Cerebellar nuclear complex (tissue), 1 donor: ENCODE data around the gene PSMD3.

Experiments
- DNase-seq, 2 experiments: peaks; one replicate each; lab custom pipeline; 2025; lab: John Stamatoyannopoulos, UW

Gene PSMD3

DNA sequence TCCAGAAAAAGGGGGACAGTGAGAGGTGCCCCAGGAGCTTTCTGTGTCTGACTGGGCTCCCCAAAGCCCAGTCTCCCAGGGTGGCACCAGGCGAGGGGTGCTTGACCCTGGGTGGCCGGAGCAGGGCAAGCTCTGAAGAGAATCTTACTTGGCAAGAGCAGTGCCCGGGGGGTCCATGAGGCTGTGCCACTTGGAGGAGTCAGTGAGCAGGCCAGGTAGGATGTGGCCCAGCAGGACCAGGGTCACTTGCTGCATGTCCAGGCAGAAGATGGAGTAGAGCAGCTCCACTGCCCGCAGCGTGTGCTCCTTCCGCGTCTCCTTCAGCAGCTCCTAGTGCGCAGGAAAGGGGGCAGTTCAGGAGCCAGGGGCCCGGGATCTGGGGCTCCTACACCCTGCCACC is 41.9 kb downstream of the PSMD3 start:
- no peak for DNase-seq

DNA sequence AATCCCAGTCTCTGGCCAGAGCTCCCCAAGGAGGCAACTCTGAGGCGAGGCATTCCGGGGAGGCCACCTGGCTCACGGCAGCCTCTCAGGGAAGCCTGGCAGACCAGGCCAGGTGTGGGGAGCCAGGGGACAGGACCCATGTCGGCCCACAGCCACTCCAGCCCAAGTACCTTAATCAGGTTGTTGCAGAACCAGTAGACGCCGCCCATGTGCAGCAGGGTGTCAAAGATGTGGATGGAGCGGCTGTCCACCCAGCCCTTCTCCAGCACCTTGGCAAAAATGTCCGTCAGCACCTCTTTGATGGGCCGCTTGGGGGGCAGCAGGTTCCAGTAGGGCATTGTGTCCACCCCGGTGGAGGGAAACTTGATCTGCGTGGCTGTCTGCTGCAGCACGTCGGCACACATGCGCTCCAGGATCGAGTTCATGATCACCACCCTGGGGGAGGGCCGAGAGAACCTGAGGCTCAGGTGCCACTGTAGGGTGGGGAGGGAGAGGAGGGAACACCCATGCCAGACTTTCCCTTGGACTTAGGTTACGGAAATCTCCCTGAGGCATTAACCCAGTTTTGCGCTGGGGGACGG is 42.4 kb downstream of the PSMD3 start:
- DNase-seq: no peak

DNA sequence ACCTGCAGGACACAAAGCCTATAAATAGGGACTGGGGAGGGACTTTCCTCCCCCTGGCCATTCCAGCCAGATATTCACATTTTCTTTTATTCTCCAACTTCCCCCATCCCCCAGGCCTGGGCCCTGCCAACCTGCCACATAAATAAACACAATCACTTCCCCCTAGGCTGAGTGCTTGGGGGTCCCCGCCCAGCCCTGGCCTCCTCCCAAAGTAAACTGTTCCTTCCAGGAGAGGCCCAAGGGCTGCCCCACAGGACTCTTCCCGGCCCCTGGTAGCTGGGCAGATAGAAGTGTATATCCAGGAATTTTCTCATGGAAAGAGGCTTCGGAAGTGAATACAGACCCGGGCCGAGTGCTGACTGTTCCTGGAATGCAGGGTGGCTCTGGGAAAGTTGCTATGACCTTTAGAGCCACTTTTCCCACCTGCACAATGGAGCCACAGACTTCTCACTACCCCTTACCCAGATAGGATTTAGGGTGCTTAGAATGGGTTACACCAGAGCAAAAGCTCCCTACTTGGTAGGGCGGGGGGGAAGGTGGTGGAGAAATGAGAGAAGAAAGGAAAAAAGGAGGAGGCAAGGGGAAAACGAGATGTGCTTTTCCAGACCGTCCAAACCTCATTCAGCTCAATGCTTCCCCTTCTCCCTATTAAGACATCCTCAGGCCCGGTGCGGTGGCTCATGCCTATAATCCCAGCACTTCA is 43.1 kb downstream of the PSMD3 start:
- DNase-seq: no peak

DNA sequence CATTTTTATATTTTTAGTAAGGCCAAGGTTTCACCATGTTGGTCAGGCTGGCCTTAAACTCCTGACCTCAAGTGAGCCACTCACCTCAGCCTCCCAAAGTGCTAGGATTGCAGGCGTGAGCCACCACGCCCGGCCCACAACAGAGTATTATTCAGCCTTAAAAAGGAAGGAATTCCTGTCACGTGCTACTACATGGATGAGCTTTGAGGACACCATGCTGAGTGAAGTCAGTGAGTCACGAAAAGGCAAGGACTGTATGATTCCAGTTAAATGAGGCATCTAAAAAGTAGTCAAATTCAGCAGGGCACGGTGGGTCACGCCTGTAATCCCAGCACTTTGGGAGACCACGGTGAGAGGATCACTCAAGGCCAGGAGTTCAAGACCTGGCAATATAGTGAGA is 44.3 kb downstream of the PSMD3 start:
- DNase-seq: no peak

DNA sequence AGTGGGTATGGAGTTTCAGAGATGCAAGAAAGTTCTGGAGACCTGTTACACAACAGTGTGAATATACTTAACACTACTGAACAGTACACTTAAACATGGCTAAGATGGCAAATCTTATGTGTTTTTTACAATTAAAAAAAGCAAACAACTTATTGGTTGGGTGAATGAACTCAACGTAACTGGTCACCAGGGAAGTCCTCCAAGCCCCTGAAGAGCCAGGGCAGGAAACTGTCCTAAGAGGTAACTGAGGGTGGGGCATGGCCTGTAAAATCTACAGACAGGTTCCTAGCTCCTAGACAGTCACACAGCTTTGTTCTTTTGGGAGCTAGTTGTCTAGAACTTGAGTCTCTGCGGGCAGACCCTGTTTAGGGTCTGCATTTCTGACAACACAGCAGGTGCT is 45.0 kb downstream of the PSMD3 start:
- DNase-seq: no peak

DNA sequence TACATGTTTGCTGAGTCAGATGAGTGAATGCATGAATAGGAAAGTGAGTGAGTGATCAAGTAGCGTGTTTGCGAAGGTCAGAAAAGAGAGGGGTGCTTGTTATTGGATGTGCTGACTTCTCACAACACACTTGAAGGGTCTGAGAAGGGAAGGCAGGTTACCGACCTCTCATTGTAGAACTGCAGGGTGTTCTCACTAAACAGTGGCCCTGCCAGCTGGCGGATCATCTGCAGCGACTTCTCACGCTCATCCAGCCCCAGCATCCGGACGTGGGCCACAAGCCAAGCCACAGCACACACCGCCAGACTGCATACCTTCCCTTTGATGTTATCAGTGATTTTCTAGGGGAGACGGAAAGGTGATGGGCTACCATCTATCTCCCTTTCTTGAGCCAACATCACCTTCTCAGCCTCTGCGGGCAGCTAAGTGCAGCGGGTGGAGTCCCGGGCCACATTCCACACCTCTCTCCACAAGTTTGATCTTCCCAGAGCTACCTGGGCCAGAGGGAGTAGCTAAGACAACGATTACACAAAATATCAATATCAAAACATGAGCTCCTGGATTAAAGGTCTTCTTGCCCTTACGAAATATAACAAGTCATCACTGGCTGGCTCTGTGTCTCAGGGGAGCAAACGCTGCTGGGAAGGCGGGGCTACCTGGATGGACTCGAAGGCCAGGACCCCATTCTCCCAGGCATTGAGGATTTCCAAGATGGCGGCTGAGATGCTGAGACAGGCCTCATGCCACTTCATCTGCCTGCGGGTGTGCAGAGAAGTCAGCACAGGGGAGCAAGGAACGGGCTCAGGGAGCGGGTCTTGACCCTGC is 45.6 kb downstream of the PSMD3 start:
- DNase-seq: no peak

DNA sequence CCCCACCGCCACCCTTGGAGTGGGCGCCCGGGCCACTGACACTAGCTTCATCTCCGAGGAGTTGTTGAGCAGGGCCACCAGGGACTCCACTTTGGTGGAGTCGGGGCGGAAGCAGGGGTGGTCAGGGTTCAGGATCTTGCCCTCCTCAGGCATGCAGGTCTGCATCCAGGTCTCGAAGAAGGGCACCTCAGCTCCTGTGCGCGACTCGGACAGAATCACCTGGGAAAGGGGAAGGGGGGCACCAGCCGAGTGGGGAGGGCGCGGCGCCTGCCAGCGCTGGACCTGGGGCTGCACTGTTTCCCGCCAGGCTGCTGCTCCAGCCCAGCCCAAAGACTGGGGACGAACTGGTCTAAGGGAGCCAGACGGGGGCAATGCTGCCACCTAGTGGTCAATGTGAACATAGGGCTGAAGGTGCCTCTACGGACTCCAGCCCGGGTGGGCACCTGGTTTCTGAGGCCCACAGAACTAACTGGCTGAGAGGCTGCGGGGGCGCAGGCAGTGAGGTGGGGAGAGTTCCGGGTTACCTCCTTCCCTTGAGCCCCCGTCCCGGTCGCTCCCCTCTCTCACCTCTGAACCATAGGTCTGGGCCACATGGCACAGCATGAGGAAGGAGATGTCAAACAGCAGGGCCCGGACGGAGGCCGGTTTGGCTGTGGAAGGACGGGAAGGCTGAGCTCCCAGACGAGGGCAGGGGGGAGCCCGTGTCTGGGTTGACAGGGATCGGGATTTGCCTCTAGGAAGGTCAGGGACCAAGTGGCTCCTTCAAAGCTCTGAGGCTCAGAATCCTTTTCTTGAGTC is 46.4 kb downstream of the PSMD3 start:
- peak; percentile 47 to 57 for DNase-seq

DNA sequence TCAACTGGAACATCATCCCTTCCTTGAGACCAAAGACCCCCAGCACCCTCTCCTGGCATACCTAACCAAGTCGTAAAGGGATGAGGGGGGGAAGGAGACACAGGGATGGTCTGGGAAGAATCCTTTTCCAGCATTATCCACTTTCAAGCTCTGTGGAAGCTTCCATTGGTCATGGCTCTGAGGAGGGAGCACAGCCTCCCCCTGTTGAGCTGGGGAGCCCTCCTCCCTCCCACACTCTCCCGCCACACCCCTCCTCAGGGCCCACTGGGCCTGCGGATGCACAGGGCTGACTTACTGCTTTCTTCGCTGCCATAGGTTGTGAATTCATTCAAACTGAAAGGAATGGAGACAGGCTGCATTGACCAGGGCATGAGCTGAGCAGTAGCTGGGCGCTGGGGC is 47.0 kb downstream of the PSMD3 start:
- DNase-seq: no peak

DNA sequence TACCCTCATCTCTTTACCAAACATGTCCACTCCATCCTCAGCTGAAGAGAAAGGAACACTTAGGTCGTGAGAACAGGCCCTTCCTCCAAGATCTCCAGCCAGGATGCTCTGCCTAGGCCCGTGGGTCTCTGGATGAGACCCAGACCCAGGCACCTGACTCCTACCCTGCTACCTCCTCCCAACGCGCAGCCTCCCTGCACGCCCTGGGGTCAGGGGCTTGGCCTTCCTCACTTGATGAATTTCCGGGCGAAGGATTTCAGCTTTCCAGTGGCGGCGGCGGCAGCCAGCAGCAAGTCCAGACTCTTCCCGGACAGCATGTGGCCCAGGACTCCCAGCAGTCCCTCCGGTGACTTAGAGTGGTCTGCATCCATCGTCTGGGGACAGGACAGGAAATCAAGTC is 48.0 kb downstream of the PSMD3 start:
- DNase-seq: no peak

DNA sequence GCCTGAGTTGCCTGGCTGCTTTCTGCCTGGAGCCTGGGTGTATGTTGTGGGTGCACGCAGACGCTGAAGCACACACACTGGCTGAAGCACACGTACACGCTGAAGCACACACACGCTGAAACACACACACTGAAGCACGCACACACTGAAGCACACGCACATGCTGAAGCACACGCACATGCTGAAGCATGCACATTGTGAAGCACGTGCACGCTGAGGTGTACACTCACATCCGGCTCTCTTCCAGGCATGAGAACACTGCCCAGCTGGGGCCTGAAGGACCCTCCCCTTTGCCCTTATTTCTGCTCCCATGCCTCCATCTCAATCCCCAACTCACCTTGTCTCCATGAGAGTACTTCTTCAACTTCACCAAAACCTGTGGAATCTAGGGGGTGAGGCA is 51.1 kb downstream of the PSMD3 start:
- no peak for DNase-seq

DNA sequence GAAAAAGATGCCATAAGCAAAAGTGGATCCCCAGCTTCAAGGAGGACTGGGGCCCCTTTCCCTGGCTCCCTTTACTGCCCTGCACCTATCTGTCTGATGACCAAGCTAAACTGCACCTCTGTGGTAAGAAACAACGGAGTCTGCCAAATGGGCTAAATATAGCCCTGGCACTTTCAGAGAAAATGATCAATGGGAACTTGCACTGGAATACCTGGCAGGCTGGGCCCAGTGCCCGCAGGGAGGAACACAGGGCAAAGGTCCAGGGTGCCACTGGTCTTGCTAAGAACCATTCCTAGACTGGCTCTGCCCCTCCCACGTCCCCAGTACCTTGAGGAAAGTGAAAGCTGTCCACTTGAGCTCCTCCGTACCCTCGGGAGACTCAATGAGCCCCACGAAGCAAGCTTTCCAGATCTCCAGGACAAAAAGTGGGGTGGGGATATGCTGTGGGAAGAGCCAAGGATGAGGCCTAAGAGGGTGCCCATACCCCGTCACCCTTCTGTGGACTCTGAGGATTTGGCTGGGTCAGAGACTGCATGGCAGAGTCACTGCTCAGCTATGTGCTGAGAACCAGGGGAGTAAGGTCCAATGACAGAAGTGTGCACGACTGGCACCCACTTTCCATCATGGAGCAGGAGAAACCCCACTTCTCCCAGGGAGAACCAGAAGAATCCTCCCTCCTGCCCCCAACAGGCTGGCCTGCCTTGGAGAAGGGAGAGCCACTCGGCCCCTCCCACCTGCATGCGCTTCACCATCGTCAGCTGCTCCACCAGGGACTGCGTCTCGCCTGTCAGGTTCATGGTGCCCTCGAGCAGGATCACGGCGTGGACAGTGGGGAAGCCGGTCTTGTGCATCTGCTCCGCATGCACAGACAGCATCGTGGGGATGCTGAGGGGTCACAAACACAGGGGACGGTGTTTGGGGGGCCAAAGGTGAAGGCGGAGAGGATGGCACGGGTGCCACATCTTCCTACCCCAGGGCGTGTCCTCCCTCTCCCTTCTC is 52.0 kb downstream of the PSMD3 start:
- DNase-seq: no peak

DNA sequence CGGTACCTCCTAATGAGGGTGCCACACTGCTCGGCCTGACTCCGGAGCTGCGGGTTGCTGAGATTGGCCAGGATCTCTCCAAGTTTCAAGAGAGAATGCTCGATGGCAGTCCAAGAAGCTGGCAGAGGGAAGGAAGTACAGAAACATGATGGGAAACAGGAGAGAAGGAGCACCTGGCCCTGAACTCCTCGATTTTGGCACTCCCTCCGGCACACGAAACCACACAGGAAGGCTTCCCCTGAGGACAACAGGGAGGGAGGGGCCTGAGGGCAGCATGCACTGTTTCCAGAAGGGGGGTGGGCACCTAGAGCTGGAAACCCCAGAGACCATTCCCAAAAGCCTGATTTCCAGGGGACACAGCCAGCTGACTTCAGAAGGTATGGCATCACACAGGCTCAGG is 52.7 kb downstream of the PSMD3 start:
- DNase-seq: no peak

DNA sequence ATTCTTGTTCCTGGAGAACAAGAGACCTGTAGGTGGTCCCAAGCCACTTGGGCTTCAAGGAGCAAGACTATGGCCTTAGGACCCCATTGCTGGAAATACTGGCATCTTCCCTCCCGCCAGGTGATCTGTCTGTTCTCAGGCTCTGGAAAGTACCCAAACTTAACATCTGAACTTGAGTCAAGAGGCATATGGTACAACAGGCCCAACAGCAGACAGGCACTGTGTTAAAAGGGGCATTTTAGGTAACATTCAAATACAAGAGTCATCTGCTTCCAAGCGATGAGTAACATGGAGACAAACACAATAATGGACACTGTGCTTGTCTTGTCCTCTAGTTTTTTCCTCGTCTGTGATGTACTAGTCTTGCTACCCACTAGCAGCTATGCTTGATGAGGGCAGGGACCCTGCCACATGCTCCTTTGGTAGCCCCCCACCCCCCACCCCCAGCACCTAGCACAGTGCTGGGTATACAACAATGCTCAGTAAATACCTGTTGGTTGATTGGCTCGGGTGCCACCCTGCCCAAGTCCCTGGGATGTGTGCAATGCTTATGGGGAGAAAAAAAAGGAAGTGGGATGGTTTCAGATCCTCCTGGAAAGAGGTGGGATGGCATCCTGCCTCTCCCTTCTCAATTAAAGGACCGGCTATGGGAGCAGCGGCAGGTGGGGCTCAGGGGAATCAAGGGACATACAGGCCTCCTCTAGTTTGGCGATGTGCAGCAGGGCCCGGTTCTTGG is 54.0 kb downstream of the PSMD3 start:
- no peak for DNase-seq

DNA sequence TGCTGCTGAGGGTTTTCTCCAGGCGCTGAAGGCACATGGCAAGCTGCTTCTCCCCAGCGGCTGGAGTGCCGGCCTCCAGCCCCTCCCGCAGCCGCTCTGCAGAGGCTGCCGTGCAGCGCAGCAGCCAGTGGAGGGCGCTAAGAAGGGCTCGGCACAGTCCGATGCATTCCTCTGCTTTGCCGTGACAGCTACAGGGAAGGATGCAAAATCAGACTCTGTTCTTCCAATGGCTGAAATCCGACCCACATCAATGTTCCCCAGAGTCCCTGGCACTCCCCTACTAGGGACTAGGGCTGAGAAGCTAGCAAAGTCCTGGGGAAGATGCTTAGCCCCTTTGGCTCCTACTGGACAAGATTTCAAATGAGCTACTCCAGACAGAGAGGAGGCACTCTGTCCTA is 54.6 kb downstream of the PSMD3 start:
- peak in 1 of 2 experiments; percentile 26 for DNase-seq

DNA sequence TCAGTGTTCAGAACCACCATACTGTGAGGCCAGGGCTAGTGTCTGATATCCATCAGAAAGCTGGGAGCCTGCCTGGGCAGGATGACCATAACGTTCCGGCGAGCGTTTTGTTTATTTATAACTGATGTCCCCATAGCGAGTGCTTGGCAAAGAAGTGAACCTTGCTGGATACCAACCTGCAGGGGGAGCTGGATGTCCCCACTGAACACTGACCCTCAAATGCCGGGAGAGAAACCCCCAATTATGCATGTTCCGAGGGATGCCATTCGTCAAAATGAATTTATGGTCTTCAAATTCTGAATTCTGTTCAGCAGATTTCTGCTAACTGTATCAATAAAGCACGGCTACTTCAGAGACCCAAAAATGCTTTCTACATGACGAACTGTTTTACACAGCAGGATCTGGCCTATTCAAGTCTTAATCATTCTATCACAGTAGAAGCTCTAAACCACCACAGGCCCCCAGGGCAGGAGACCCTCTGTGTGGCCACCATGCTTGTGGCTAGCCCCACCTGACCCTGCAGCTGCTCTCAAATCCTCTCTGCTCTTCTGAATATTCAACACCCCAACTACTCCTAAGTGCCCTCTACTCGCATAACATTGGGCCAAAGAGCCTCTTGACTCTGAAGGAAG is 58.4 kb downstream of the PSMD3 start:
- DNase-seq: peak in 1 of 2 experiments; percentile 73

DNA sequence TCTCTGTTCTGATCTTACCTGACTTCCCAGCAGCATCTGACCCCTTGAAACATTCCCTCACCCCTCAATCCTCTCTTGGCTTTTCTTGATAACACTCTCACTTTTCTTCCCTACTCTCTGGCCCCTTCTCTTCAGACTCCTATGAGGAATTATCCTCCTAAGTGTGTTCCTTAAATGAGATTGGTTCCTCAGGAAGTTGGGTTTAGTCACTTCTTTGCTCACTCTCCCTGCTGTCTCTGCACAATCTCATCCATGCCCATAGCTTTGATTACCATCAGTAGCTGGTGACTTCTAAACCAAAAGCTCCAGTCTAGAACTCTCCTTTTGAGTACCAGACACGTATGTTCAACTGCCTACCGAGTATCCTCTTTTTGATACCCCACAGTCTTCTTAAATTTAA is 60.6 kb downstream of the PSMD3 start:
- no peak for DNase-seq
